Right ventricle myocardium inferior (tissue), 1 donor: ENCODE data around the gene SYT9. TPM values are rescaled to one million over a fixed set of nuclear protein-coding genes. Genes with fewer than 3 reads are reported as not detected.
"Not testable (repeated sequence)": the region's sequence is repeated elsewhere in the genome, so short reads cannot be mapped to it uniquely, and the experiment has no call there.

Experiments used
- ATAC-seq: fragments of 200-7000 bp; cut with Tn5 transposase; one replicate; pipeline ENCODE4 v1.9.1; 2020; ENCODE audit warnings: mild to moderate bottlenecking, moderate library complexity
- DNase-seq: peaks from one replicate; pipeline ENCODE4 v3.0.0; 2021; ENCODE audit errors: missing footprints
- intact Hi-C: fragments of 100-400 bp; cut with DNase I; formaldehyde crosslinking; loops from one replicate; pipeline ENCODE4 v1.11.0; 2022
- microRNA-seq: library from miRNA; unstranded; fragments of <30 nt; microRNA quantifications from one replicate; pipeline ENCODE4 v1.2.0, GENCODE V29; 2020
- total RNA-seq: library from RNA; stranded (reverse); fragmentation: NEBNext Ultra II Directional; extraction: Animal tissue kit (Norgen Biotek cat#: 25700); gene quantifications from one replicate; pipeline ENCODE4 v1.2.1, GENCODE V29; 2021
- donor health status: DM: no; HTN: yes; CAD: no; lungs with severe emphysema.

The SYT9 gene
- total RNA-seq, 1 donor from 2014 or later = not detected

DNA sequence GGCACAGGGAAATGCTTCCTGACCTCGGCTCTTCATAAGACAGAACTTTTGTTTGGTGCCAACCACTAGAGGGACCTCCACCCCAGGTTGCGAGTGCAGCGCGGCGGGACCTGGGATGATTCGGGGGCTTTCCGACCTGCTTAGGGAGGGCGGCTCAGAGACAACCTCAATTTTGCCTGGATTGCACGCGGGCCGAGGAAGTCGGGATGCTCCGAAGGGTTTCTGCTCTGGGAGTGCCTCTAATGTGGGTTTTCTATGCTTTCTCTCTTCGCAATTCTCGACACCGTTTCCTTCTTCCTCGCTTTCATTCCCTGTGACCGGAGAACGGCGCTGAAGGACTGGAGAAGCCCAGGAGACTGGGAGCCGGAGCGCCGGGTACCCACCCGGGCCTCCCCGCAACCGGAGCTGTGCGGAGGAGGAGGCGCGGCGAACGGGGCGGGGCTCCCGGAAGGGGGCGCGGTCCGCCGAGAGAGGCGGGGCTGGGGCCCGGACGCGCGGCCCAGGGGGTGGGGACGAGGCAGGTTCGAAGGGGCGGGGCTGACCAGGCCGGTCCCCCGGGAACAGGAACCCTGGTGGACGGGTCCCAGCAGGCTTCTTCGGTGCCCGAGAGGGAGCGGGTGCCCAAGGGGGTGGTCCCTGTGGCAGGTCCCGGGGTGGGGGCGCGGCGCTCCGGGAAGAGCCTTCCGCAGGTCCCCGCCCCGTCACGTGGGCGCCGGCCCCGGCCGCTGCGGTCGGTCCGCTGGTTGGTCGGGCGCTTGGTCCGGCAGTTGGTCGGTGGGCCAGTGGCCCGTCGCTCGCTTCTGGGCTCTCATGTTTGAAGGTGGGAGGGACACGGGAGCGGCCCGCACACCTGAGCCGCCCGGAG, 261.8 kb downstream of the SYT9 start, which contains the start of gene PPFIBP2:
TSS of gene PPFIBP2 (plus strand) at position 766 of the 865 bp plus-strand sequence. CDS start 35,477 bp downstream, outside the sequence.
- intact Hi-C loops = loop anchor here (2.0 to 5.0 kb wide), 3 partner anchors 44 to 143 kb away; no protein-coding TSS in a partner anchor
- peak; percentile 93 for ATAC-seq
- DNase-seq = peak; percentile 93

DNA sequence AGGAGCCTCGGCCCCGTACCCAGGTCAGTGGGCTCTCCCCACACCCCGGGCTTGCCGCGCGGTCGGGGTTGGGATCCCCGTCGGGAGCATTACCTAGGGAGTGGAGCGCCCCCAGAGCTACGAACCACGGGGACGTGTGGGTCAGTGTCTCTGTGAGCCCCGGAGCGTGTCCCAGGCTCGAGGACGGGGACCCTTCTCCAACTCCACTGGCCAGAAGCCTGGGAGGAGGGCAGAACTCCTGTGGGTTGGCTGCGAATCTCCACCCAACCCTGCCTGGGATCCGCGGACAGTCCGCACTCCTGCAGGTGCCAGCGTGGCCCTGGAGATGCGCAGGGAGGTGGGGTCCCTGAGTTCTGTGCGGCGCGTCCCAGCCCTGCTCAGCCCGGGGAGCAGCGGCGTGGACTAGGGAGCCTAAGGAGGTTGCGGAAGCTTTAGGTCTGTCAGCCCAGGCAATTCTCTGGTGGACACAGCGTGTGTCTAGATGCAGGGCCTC, 262.4 kb downstream of the SYT9 start:
- intact Hi-C loops = loop anchor here (5.0 kb wide), 2 partner anchors 43 to 58 kb away; no protein-coding TSS in a partner anchor
- peak; percentile 2 for ATAC-seq
- DNase-seq = no peak

DNA sequence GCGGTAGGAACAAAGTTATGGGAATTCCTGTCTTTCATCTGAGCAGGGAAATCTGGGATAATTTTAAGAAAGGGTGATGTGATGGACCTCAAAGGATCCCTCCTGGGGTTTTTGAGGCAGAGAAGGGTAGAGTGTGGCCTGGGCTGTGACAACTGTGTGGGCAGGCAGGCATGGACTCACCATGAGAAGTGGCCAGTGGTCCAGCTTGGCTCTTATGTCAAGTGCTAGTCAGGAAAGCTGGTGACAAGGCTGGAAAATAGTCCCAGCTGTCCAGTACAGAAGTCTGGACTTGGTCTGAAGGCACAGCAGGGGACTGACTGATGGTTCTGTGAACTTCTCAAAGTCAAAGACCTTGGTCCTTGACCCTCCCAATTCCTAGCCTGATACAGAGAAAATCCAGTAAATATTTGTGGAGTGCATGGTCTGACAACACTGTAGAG, 263.8 kb downstream of the SYT9 start:
- intact Hi-C loops = no loop called here
- DNase-seq (no peak), ATAC-seq (no peak)

GRCh38 chr11:7516475-7516874, 264.8 kb downstream of the SYT9 start:
- DNase-seq = no peak

DNA sequence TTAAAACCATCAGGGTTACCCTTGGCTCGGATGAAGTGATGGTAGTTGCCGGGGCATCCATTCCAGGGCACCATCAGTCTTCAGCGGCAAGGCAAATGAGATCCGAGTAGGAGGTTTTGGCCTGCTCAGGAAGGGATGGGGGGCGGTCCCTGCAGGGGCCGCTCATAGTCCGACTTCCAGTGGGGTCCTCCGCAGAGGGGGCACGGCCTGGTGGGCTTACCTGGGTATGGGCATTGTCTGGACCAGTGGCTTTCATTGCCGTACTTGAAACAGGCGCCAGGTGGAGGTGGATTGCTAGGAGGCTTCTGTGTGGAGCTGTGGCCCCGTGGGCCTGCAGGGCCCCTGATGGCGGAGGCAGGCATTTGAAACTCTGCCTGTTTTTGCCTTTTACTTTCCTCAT, 266.0 kb downstream of the SYT9 start:
- ATAC-seq, intact Hi-C loops, DNase-seq: not testable (repeated sequence)

More at GRCh38 chr11:7516475-7516874, 264.8 kb downstream of the SYT9 start:
- intact Hi-C loops = no loop called here
- ATAC-seq = no peak

Small RNA genes lying within 50 kb of the gene (microRNA-seq; reads per million reads assigned to microRNA genes)
- gene MIR302E = not detected

Other genes starting within 250 kb of the SYT9 start
- gene ZNF214, start 231.6 kb upstream of the SYT9 start, total RNA-seq = 1.9 TPM
- gene NLRP14, start 231.4 kb upstream of the SYT9 start, total RNA-seq = not detected
- not detected for gene RBMXL2, start 162.9 kb upstream of the SYT9 start, total RNA-seq
- 8.5 TPM for gene OLFML1, start 233.6 kb downstream of the SYT9 start, total RNA-seq